A673 (cell line): Measurements from ENCODE around the gene TSPAN12.

Experiments
- CTCF ChIP-seq: fragments of 300-800, 200-600 bp; sonication (generic); conservative IDR thresholded peaks from 2 replicates; pipeline ENCODE4 v1.5.1; 2017; ENCODE audit warnings: low read depth, mild to moderate bottlenecking, antibody characterized with exemption, low read length, moderate library complexity, mixed read lengths
- EZH2 ChIP-seq: fragments of 200-600 bp; sonication (generic); IDR thresholded peaks from 2 replicates; pipeline ENCODE4 v1.6.1; 2017; ENCODE audit warnings: borderline replicate concordance, low read depth, mild to moderate bottlenecking, mixed read lengths, antibody characterized with exemption, low read length; ENCODE audit not compliant: poor library complexity, severe bottlenecking

GRCh38 chr7:120783721-120784120 is 74.2 kb downstream of the TSPAN12 start:
- TF ChIP-seq CTCF (no peak), EZH2 (no peak)
